Stimulated activated CD4-positive, alpha-beta T cell treated with anti-CD3 and anti-CD28 coated beads, TNF-alpha, amount 100 ng/mL, for 24 hours (primary cell): ENCODE results near the gene HMGN3.
"Not testable (repeated sequence)": the region's sequence is repeated elsewhere in the genome, so short reads cannot be mapped to it uniquely, and the experiment has no call there.

Experiments
- DNase-seq, 3 experiments: peaks; one replicate each; pipeline ENCODE4 v3.0.0-alpha.2; 2020; ENCODE audit warnings: low read depth in 3 of 3

The HMGN3 gene

GRCh38 chr6:79234150-79235022, at the start of gene HMGN3:
HMGN3 (minus strand) TSS chr6:79234682.
- peak; percentile 75 to 91 (median 85) for DNase-seq

GRCh38 chr6:79280756-79281155, 46.3 kb upstream of the HMGN3 start:
- no peak for DNase-seq

GRCh38 chr6:79277109-79277508, 42.6 kb upstream of the HMGN3 start:
- DNase-seq, result no peak

DNA sequence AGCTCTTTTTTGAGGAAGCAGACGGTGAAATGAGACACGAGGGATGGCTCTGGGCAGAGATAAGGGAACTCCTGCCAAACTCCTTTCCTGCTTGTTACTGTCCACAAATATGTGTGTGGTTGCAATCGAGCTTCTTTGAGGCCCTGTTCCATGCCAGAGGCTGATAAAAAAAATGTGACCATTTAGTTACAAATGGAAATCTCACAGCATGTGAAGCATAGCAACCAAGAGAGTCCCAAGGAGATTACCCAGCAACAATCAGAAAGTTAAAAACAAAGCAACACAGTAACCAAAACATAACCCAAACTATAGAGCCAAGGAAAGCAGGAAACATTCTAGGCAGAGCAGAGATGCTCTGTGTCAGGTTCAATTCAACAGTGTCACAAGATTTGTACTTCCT, 35.4 kb upstream of the HMGN3 start:
- no peak for DNase-seq

DNA sequence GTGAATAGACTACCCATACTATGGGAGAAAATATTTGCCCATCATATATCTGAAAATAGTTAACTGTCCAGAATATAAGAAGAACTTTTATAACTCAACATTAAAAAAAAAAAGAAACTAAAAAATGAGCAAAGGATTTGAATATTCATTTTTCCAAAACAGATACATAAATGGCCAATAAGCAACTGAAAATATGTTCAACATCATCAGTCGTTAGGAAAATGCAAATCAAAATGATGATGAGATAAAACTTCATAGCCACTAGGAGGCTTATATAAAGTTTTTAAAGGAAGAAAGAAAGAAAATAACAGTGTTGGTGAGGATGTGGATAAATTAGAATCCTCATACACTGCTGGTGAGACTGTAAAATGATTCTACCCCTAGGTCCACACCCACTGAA, 32.6 kb upstream of the HMGN3 start:
- no peak for DNase-seq

DNA sequence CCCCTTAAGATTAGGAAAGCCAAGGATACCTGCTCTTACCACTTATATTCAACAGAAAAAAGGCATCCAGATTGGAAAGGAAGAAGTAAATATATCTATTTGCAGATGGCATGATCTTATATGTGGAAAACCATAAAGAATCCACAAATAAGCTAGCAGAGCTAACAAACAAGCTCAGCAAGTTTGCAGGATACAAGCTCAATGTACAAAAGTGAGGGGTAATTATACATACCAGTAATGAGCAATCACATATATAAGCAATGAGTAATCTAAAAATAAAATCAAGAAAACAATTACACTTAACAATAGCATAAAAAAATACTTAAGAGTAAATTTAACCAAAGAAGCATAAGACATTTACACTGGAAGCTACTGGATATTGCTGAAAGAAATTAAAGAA, 31.6 kb upstream of the HMGN3 start:
- DNase-seq, result no peak

GRCh38 chr6:79263359-79263758, 28.9 kb upstream of the HMGN3 start:
- no peak for DNase-seq

DNA sequence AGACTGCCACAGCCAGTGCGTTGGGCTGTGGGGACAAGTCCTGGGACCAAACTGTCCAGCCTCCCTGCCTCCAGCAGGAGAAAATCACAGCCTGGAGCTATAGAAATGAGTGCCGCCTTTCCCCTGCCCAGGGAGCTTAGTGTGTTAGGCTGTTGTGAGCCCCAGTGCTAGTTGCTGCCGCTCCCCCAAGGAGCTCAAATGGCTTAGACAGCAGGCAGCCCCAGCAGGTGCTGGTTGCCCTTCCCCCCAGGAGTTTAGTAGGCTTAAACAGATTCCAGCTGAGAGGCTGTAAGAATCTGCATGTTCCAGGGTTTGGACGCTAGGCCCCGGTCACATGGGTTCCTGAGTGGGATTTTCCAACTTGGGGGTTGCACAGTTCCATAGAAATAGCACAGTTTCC, 27.2 kb upstream of the HMGN3 start:
- no peak for DNase-seq

DNA sequence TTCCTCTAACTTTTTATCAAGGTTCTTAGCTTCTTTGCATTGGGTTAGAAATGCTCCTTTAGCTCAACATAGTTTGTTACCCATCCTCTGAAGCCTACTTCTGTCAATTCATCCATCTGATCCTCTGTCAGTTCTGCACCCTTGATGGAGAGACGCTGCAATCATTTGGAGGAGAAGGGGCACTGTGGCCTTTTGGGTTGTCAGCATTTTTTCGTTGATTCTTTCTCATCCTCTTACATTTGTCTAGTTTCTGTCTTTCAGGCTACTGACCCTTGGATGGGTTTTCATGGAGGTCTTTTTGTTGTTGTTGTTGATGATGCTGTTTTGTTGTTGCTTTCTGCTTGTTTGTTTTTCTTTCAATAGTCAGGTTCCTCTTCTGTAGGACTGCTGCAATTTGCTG, 26.3 kb upstream of the HMGN3 start:
- no peak for DNase-seq

- DNase-seq, result peak in 1 of 3 experiments; percentile 3
Measured at GRCh38 chr6:79257381-79258205, 23.1 kb upstream of the HMGN3 start.

DNA sequence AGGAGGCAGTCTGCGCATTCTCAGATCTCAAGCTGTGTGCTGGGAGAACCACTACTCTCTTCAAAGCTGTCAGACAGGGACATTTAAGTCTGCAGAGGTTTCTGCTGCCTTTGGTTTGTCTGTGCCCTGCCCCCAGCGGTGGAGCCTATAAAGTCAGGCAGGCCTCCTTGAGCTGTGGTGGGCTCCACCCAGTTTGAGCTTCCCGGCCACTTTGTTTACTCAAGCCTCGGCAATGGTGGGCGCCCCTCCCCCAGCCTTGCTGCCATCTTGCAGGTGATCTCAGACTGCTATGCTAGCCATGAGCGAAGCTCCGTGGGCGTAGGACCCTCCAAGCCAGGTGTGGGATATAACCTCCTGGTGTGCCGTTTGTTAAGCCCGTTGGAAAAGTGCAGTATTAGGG, 22.3 kb upstream of the HMGN3 start:
- not testable (repeated sequence) for DNase-seq

DNA sequence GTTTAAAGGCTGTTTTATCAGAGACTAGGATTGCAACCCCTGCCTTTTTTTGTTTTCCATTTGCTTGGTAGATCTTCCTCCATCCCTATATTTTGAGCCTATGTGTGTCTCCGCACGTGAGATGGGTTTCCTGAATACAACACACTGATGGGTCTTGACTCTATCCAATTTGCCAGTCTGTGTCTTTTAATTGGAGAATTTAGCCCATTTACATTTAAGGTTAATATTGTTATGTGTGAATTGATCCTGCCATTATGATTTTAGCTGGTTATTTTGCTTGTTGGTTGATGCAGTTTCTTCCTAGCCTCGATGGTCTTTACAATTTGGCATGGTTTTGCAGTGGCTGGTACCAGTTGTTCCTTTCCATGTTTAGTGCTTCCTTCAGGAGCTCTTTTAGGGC, 20.6 kb upstream of the HMGN3 start:
- DNase-seq, result not testable (repeated sequence)

DNA sequence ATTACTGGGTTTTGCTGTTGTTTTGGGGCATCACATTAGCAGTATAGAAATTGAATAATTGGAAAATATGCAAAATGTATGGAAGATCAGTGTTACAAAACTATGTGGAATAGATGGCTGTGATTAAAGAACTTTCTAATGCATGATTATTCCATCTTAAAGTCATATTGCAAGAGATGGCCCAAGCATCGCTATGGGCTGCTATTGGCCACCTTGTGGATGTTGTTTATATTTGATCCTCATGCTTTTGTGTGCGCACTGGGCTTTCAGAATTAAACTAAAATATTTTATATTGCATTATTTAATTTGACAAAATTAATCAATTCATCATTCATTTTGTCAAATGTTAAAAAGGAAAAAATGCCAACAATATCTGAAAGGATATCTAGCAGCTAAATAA, 16.1 kb upstream of the HMGN3 start:
- no peak for DNase-seq

GRCh38 chr6:79250107-79250514, 15.6 kb upstream of the HMGN3 start:
- DNase-seq, result no peak

- no peak for DNase-seq
Measured at GRCh38 chr6:79249136-79249535, 14.7 kb upstream of the HMGN3 start.

- DNase-seq, result no peak
Measured at GRCh38 chr6:79246891-79247290, 12.4 kb upstream of the HMGN3 start.

GRCh38 chr6:79241228-79241627, 6.7 kb upstream of the HMGN3 start:
- no peak for DNase-seq

DNA sequence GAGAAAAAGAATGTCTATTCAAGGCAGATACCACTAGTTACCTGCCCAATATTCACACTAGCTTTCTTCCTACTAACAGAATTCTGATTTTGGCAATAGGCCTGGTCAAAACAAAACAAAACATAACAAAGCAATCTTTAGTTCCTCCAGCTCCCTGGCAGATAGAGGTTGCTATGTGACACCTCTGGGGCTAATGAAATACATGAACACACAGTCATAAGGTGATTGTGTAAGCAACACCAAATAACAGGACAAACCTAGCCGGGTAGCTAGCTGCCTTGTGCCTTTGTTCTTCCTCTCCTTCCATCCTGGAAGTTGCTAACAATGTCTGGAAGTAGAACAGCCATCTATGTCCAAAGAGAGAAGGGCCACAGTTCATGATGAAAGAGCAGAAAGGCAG, 6.0 kb upstream of the HMGN3 start:
- DNase-seq, result no peak

DNA sequence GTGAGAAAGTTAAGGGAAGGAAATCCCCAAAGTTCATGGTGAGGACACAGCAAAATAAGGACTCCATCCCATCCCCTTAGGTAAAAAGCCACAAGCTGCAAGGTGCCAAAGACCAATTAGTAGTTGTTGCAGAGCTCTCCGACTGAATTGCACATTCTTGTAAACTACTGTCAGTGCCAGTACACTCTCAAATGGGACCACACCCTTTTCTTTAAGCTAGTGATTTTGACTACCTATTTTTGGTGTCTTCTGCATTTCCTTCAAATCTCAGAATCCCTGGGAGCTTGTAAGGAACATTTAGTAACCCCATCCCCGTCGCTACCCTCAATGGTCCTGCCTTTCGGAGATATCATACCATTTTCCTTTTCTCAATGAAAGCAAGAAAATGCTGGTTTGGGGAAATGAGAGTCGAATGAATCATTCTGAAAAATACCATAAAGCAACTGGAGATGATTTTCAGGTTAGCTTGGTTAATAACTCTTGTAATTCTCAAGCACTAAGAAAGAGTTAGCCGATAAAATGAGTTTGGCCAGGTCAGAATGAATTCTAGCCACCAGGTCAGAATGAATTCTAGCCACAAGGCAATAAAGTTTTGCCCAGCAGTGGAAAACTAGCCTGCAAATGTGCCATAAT, 5.2 kb upstream of the HMGN3 start:
- no peak for DNase-seq

DNA sequence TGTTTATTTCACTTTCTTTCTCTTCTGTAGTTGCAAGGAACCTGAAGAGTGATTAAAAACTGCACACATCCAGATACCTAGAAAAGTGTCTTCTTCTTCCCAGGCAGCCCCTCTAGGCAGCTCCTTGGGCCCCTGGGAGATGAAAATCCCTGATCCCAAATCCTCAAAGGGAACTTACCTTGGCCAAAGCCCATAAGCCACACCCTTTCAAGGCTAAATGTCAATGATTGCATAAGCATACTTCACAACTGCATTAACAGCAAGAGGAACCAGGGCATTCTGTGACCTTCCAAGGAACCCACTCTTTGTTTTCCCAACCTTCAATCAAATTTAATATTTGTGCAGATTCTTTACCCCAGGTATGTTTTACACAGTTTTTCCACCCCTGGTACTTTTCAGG, 4.4 kb upstream of the HMGN3 start:
- DNase-seq, result no peak

DNA sequence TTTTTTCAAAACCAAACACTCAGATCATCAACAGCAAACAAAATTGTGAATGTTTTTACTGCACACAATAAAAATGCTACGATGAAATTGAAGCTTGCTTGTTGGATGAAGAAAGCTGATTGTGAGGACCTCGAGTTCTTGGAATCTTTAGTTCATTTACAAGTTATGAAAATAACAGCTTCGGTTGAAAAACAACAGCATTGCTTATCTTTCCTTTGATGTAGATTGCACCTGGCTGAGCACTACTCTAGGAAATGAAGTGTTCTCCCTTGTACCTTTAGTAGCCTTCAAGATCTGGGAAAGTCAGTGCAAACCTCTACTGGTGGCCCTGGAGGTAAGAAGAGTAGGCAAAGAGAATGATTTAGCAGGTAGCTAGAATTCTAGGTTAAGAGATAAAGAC, 2.2 kb upstream of the HMGN3 start:
- no peak for DNase-seq

DNA sequence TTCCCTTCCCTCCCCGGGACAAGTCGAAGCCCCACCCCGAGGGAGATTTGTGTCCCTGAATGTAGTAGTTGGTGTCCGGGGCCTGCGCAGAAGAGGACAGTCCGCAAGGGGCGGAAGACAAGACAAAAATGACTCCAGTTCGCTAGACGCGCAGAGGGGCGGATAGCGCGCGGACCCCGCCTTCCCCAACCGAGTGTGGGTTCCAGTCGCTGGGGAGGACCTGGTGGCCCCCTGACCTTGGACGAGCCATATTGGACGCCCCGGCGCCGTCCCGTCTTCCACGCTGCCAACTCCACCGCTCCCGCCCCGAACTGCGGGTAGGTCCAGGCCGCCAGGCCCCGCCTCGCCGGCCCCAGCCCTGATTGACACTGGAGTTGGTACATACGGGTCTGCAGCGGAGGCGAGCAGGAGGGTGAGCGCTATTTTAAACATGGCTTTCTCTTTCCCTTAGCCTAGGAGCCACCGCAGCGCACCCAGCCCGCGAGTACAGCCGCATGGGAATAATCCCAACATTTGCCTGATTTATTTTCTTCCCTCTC, 802 bp downstream of the HMGN3 start:
- DNase-seq, result peak; percentile 40 to 66 (median 46)
